GF-D8 (cell line): ENCODE data around the gene TTC22.

Experiments used
- DNase-seq: peaks from one replicate; lab custom pipeline; 2025; lab: John Stamatoyannopoulos, UW

The TTC22 gene

DNA sequence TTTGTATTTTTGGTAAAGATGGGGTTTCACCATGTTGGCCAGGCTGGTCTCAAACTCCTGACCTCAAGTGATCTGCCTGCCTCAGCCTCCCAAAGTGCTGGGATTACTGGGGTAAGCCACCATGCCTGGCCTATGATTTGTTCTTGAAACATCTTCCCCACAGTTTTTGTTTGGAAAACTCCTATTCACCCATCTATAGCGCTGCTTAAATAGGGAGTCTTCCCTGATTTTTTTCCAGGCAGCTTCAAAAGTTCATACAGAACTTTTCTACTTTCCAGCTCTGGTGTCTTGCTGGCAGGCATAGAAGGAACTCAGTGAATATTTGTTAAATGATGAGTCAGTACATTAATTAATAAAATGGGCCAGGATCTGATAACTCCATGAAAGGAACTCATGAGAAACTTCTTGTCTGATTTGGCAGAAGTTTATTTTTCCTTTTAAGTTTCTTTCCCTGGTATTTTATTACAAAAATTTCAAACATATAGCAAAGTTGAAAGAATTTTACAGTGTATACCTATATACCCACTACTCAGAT is 33.0 kb upstream of the TTC22 start:
- no peak for DNase-seq

DNA sequence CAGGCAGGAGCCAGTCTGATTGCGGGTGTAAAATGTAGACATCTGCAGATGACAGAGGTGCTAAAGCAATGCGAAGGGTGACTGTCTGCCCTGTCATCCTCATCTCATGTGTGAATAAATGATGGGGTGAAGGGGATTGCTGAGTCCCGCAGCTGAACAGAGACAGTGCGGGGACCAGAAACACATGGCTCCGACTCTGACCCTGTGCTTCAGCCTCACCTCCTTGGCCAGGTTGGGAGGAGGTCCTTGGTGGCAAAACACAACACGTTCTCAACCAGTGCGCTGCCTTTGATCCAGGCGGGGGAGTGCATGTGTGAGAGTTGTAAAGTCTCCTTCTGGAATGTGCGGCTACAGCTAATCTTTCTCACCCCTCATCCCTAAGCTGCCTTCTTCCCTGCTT is 32.0 kb upstream of the TTC22 start:
- no peak for DNase-seq

DNA sequence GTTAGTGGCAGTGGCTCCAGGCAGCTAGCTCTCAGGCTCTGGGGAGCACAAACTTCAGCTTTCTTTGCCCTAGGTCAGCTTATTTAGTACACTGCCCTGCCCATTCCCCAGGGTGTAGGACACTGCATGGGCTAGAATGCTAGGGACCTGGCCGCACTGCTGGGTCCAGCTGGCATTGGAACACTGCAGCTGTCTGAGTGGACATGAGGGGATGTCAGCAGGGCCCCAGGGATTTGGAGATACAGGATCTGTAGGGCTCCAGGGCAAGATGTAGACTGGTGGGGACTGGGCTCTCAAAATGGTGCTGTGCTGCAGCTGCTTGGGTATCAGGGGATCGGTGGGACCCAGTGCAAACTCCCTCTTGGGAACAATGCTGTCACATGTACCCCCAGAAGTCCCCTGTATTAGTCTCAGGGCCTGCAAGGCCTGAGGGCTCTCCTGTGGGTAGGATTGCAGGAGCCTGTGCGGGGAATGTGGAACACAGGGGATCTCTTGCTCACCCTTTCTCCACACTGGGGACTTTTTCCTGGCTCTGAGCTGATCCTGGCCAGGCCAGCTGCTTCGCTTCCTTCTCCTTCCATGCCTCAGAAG is 25.2 kb upstream of the TTC22 start:
- DNase-seq: no peak

DNA sequence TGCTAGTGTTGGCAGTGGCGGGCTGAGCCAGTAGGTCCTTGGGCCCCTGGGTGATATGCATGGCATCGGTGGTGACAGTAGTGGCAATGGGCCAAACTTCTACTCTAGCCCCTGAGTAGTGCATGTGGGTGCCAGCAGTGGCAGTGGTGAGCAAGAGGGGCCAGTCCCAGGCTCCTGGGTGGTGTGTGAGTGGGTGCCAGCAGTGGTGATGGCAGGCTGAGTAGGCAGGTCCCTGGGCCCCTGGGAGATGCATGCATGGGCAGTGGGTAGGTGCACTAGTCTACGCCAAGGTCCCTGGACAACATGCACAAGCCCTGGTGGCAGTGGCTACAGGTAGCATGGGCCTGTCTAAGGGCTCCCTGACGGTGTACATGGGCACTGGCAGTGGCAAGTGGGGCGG is 24.6 kb upstream of the TTC22 start:
- no peak for DNase-seq

DNA sequence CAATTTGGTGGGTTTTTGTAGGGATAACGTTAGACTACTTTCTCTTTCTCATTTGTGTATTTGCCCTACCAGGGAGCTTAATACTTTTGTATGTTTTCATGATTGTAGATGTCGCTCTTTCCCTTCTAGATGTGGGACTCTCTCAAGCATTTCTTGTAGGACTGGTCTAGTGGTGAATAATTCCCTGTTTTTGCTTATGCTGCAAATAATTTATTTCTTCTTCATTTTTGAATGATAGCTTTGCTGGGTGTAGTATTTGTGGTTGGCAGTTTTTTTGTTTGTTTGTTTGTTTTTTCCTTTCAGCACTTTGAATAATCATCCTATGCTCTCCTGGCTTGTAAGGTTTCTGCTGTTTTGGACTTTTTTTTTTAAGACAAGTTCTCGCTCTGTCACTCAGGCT is 22.5 kb upstream of the TTC22 start:
- DNase-seq: no peak

DNA sequence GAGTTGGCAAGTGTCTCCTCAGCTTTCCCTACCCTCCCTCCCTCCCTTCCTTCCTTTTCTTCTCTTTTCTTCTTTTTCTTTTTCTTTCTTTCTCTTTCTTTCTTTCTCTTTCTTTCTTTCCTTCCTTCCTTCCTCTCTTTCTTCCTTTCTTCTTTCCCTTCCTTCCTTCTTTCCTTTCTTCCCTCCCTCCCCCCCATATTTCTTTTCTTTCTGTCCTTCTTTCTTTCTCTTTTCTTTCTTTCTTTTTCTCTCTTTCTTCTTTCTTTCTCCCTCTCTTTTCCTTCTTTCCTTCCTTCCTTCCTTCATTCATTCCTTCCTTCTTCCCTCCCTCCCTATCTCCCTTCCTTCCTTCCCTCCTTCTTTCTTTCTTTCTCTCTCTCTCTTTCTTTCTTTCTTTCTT is 18.6 kb upstream of the TTC22 start:
- DNase-seq: no peak

DNA sequence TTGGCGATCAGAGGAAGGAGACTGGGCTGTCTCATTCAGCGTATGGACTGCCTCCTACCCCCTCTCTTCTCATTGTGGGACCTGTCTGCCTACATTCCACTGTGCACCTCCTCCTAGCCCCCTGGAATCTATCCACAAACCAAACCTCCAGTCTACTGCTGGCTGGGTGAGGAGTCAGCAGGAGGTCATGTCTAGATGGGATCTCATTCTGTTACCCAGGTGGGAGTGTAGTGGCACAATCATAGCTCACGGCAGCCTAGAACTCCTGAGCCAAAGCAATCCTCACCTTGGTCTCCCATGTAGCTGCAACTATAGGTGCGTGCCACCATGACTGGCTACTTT is 18.0 kb upstream of the TTC22 start:
- DNase-seq: no peak

DNA sequence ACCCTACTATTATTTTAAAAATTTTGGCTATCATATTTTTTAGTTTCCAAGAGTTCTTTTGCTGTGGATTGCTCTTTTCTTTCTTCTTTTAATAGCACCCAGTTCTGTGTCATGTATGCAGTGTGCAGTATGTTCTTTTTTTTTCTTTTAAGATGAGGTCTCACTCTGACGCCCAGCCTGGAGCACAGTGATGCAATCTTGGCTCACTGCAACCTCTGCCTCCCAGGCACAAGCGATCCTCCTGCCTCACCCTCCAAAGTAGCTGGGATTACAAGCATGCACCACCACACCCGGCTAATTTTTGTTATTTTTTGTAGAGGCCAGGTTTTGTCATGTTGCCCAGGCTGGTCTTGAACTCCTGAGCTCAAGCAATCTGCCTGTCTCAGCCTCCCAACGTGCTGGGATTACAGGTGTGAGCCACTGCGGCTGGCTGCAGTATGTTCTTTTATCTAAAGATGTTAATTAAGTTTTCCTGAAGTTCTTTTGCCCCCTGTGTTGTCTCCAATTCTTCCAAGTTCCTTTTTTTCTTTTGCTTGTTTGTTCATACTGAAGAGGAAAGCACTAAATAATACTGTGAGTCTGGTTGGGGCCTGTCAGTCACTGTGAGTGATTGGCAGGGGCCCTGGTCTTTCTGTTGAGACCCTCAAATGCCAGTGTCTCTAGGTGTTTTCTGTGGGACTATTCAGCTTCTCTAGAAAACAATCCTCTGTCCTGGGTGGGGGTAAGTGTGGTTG is 17.5 kb upstream of the TTC22 start:
- DNase-seq: no peak

DNA sequence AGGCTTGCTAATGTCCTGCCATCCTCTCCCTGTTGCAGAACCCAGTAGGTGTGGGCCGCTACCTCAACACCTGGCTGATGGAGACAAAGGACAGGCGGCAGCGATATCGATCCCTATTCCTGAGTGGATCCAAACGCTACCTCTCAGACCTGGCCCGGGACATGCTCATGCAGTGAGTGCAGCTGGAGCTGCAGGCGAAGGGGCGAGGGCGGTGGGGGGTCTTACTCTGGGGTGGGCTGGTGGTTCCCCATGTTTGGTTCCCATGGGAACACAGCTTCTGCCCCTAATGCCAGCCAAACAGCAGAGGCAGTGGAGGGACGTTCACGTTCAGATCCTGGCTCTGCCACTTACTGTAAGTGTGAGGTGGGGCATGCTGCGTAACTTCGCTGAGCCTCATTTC is 15.8 kb upstream of the TTC22 start:
- no peak for DNase-seq

DNA sequence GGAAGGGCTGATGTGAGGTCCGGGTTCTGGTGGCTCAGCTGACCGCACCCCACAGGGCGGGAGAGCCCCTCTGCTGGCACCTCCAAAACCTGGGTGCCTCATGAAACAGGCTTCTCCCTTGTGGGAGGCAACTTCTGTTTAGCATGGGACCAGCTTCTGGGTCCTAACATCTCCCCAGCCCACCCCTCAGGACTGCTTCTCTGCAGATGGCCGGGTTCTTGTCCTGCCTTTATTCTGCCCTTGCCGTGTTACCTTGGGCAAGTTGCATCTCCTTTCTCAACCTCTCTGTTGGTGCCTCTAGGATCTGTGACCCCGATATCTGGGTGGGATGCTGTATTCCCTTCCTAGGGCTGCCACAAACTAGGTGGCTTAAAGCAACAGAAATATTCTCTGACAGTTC is 15.0 kb upstream of the TTC22 start:
- DNase-seq: no peak

DNA sequence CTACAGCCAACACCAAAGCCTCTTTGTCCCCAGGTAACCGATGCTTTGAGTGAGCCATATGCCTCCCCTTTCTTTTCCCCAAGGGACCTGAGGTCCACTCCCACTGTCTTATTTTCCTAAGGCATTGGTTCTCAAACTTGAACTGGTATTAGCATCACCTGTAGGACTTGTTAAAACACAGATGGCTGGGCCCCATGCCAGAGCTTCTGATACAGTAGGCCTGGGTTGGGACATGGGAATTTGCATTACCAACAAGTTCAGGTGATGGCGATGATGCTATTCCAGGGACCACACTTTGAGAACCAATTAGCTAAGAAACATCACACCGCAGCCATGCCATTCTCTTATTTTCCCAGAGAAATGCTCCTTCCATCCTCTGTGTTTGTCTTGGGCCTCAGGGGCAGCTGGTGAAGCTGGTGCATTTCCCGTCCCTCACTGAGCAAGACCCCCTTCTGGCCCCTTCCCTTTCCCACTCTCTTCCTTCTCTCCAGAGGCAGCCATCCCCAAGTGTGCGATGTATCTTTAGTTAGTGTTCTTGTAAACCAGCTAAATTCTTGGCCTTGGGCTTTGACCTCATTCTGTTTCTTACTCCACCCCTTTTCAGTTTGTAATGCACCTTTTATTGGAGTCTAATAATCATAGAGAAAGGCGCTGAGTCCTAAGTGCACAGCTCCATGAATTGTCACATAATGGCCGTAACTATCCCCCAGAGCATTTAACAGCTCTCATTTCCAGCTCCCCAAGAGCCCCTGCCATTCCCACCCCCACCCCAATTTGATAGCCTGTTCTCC is 14.2 kb upstream of the TTC22 start:
- no peak for DNase-seq

DNA sequence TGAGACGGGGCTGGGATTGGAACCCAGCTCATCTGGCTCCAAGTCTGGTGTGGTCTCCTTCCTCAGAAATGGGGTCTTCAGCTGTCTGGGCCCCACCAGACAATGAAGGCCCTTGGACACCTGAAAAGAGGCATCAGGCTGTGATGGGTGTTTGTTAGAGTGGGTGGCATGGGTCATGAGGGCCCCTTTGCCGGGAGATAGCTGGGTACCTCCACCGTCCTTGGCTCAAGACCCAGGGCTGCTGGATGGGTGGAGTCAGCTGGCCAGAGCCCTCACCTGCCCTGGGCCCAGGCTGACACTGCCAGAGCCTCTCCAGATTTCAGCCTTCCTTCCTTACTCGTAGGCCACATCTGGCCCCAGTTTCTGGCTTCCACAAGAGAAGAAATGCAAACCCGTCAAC is 13.4 kb upstream of the TTC22 start:
- no peak for DNase-seq

DNA sequence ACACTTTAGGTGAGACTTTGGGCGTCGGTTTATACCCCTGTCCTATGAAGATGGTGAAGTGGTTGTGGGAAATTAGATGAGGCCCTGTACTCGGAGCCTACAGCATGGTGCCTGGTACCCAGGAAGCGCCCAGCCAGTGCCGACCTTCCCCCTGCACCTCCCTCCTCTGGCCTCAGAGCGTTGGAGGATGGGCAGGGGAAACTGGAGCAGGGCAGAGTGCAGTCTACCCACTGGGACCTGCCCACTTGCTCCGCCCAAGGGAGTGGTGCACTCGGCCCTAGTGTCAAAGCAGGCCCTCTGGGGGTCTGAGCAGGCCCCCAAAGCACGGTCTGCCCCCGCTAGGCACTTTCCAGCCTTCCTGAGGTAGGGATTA is 13.0 kb upstream of the TTC22 start:
- no peak for DNase-seq

DNA sequence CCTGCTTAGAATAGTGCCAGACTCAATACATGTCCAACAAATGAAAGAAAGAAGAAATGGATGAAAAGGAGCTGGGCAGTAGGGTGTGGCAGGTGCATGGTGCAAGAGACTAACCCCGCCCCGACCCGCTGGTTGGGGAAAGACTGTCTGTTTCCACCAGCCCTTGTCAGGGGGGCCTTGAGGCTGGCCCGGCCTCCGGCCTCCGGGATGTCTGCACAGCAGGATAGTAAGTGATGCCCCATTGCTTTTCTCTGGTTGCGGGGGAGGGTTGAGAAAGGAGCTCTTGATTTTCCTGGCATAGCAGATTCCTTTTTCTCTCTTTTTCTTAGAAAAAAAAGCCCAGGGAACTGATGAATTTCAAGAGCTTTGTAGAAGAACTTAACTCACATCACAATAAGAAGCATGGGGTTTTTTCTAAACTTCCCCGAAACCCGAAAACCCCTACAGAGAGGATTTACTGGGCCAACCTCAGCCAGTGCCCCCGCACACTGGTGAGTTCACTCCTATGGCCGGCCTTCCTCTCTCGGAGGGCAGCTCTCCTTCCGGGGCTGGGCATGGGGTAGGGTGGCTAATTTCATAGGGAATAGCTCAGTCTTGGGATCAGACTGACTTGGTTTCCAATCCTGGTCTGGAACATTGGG is 12.5 kb upstream of the TTC22 start:
- DNase-seq: no peak

DNA sequence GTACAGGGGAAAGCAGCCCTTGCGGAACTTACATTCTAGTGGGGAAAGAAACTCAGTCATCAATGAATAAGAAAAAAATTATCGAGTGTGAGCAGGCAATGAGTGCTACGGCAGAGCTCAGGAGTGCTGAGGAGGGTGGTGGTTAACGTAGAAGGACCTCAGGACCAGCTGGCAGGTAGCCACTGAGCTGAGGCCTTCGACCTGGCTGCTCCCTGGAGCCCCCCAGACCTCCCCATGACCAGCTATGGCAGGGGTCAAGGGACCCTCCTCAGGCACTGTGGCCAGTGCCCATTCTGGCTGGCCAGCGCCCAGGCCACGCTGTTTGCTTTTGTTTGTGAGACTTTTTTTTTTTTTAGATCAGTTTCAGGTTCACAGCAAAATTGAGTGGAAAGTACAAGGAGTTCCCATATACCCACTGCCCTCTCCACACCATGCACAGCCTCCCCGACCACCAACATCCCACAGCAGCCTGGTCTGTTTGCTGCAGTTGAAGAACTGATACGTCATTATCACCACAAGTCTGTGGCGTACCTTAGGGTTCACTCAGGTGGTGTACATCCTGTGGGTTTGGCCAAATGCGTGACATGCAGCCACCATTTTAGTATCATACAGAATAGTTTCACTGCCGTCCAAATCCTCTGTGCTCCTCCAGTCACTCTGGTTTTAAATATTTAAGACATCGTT is 11.8 kb upstream of the TTC22 start:
- DNase-seq: no peak

DNA sequence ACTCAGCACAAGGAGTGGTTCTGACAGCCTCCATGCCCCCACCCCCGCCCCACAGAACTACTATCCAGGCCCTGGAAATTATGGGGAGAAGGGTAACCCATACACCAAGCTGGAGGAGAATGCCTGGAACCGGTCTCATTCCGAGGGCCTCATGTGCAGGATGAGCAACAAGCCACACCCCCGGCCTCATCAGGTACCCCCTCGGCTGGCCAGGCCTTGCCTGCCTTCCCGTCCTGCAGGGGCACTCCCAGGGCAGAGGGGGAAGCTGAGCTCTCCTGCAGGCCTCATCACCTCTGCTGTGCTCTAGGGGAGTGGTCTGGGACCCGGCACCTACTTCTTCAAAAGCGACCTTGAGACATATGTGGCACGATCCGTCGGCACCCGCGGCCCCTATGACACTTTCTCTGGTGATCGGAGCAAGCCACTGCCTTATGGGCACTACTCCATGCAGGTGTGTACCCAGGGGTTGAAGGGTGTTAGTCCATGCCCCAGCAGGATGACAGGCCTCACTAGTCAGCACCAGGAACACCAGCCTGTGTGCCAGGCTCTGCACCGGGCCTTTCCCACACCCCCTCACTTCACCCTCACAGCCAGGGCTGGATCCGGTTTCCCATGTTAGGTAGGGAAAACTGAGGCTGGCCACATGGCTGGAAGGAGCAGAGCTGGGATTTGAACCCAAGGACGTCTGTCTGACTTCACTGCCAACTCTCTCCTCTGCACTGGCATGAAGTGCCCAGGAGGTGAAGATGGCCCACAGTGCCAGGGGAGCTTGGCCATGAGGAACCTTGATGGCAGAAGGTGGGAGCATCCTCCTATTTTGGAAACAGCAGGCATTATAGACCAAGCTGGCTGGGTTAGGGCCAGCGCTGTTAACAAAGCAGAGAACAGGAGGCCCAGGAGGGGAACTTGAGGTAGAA is 10.9 kb upstream of the TTC22 start:
- DNase-seq: no peak

DNA sequence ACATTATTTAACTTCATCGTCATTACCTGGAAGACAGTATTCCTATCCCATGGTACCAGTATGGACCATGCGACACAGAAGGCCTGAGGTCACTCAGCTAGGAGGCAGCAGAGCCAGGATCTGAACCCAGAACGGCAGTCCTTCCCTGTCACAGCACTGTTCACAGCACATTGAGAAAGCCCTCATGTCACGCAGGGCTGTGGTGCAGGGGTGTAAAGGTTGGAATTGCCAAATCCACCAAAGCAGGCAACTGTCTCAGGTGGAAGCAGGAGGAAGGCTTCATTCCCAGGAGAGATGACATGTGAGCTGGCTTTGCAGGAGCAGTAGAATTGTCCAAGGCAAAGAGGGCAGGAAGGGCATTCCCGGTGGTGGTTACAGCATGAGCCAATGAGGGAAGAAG is 9.9 kb upstream of the TTC22 start:
- no peak for DNase-seq

DNA sequence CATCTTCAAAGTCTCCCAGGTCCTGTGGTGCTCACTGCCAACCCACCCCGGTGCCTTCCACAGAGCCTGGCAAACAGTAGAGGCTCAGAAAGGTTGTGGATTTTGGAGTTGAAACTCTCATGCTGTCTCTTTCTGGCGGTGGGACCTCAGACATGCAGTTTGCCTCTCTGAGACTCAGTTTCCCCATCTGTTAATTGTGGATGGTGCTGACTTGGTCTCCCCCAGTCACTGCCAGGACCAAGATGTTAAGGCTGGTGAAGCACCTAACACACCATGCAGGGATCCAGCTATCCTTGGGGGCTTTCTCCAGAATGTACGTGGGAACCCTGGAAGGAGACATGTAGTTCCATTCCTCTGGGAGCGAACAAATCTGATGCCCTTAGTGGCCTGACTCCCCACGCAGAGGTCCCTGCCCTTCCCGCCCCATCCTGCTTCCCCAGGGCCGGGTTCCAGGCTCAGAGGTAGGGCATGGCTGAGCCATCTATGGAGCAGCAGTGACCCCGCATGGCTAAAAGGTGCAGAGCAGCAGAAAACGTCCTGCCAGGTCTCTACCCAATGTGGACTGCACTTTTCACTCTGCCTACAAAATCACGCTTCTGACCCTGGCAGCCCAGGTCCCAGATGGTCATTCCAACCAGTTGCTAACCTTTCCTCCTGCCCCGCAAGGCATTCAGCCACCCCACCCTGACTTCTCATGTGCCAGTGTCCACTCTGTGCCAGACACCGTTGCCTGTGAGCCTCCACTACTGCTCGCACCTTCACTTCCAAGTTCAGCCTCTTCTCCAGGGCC is 9.2 kb upstream of the TTC22 start:
- no peak for DNase-seq

DNA sequence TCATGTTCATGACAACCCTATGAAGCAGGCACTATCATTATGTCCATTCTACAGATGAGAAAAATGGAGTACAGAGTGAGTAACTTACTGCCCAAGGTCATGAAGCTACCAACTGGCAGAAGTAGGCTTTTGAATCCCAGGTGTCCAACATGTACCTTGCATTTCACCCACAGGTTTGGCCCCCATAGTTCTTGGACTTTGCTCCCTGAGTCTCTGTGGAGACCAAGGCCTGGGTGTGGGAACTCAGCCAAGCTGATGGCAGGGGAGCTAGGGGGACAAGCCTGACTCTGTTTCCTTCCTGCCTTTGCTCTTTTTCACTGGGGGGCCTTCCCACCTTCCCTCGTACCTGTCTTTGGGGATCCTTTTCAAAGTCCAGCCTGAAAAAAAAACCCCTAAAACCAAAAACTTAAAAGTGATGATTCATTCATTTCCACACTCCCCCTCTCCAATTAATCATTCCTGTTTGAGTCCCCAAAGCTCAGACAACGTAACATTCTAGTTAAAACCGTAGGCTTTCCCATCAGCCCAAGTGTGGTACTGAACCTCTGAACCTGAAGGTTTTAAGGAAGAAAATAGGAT is 8.5 kb upstream of the TTC22 start:
- DNase-seq: no peak
